HEK293 (cell line): ENCODE measurements around the gene MGAT5B.

Experiments
- CTCF ChIA-PET: fragments of 350-600 bp; formaldehyde crosslinking; extraction: SDS; loops from one replicate; lab custom pipeline; 2021; ENCODE audit warnings: antibody characterized with exemption; lab: Yijun Ruan, JAX
- POLR2A ChIA-PET: fragments of 300-600 bp; formaldehyde crosslinking; extraction: SDS; loops from one replicate; lab custom pipeline; 2020; ENCODE audit warnings: antibody characterized with exemption, inconsistent platforms; lab: Yijun Ruan, JAX
- H3K27ac ChIP-seq: fragments of 200-500 bp; sonication (Bioruptor generic); 2 replicates; pipeline ENCODE4 v1.5.1; 2014; ENCODE audit warnings: low read depth, low read length, control low read depth, inconsistent platforms; ENCODE audit errors: extremely low read depth
- H3K36me3 ChIP-seq, 2 experiments: fragments of 200-500 bp in 1 of 2; sonication (Bioruptor generic) in 1 of 2; 1 replicate in 1 of 2; 2 replicates in 1 of 2; pipeline ENCODE4 v1.5.1; 2014 to 2017; ENCODE audit warnings: inconsistent platforms in 2 of 2, low read length in 2 of 2; ENCODE audit not compliant: control insufficient read depth in 2 of 2, insufficient read depth in 1 of 2
- H3K4me1 ChIP-seq: fragments of 200-500 bp; sonication (Bioruptor generic); 2 replicates; pipeline ENCODE4 v1.5.1; 2014; ENCODE audit warnings: mild to moderate bottlenecking, low read length, inconsistent platforms; ENCODE audit not compliant: control insufficient read depth, insufficient read depth
- H3K4me3 ChIP-seq: 2 replicates; pipeline ENCODE4 v1.5.1; 2011; ENCODE audit warnings: low read depth, mild to moderate bottlenecking, control low read depth, low read length, moderate library complexity
- H3K9me3 ChIP-seq: fragments of 200-500 bp; sonication (Bioruptor generic); 2 replicates; pipeline ENCODE4 v1.5.1; 2014; ENCODE audit warnings: low read depth, low read length, inconsistent platforms; ENCODE audit not compliant: control insufficient read depth, insufficient read depth
- BCL6B ChIP-seq: fragments of 450-650 bp; formaldehyde crosslinking; IDR thresholded peaks from 2 replicates; pipeline ENCODE4 v1.5.1; 2017; ENCODE audit warnings: missing biosample characterization, missing genetic modification characterization
- GLI2 ChIP-seq: fragments of 450-650 bp; formaldehyde crosslinking; IDR thresholded peaks from 2 replicates; pipeline ENCODE4; 2017; ENCODE audit warnings: missing biosample characterization, missing genetic modification characterization, low read depth, borderline replicate concordance
- GLIS2 ChIP-seq: fragments of 450-650 bp; formaldehyde crosslinking; IDR thresholded peaks from 2 replicates; pipeline ENCODE4 v1.5.1; 2016; ENCODE audit warnings: missing biosample characterization, missing genetic modification characterization
- KLF10 ChIP-seq: fragments of 450-650 bp; IDR thresholded peaks from 2 replicates; pipeline ENCODE4 v1.5.1; 2018; ENCODE audit warnings: missing biosample characterization, mild to moderate bottlenecking, missing genetic modification characterization
- KLF8 ChIP-seq: fragments of 450-650 bp; formaldehyde crosslinking; IDR thresholded peaks from 2 replicates; pipeline ENCODE4 v1.5.1; 2016; ENCODE audit warnings: missing biosample characterization, missing genetic modification characterization
- MEIS1 ChIP-seq: sonication (generic); formaldehyde crosslinking; IDR thresholded peaks from 2 replicates; pipeline ENCODE4 v1.8.1; 2022; ENCODE audit warnings: missing genetic modification reagents, mild to moderate bottlenecking, borderline replicate concordance
- SCRT1 ChIP-seq: fragments of 450-650 bp; formaldehyde crosslinking; IDR thresholded peaks from 2 replicates; pipeline ENCODE4 v1.5.1; 2016; ENCODE audit warnings: missing biosample characterization, missing genetic modification characterization, borderline replicate concordance
- SETDB1 ChIP-seq: IDR thresholded peaks from one replicate; pipeline ENCODE4 v1.6.1; 2017; ENCODE audit warnings: mild to moderate bottlenecking, low read length, moderate library complexity, mixed read lengths; ENCODE audit not compliant: insufficient read length
- TCF7L2 ChIP-seq: IDR thresholded peaks from 2 replicates; pipeline ENCODE4 v1.6.1; 2011; ENCODE audit warnings: low read depth, mild to moderate bottlenecking, inconsistent platforms, low read length, moderate library complexity, borderline replicate concordance
- TSHZ1 ChIP-seq: fragments of 450-650 bp; formaldehyde crosslinking; IDR thresholded peaks from 2 replicates; pipeline ENCODE4 v1.5.1; 2016; ENCODE audit warnings: missing biosample characterization, missing genetic modification characterization, borderline replicate concordance
- ZBTB48 ChIP-seq: fragments of 450-650 bp; formaldehyde crosslinking; IDR thresholded peaks from 2 replicates; pipeline ENCODE4 v1.5.1; 2016; ENCODE audit warnings: missing biosample characterization, missing genetic modification characterization
- ZFP69B ChIP-seq: fragments of 450-650 bp; formaldehyde crosslinking; IDR thresholded peaks from 2 replicates; pipeline ENCODE4 v1.5.1; 2016; ENCODE audit warnings: missing biosample characterization, missing genetic modification characterization
- ZNF132 ChIP-seq: fragments of 450-650 bp; formaldehyde crosslinking; IDR thresholded peaks from 2 replicates; pipeline ENCODE4 v1.5.1; 2017; ENCODE audit warnings: missing biosample characterization, missing genetic modification characterization, borderline replicate concordance
- ZNF138 ChIP-seq: fragments of 450-650 bp; formaldehyde crosslinking; IDR thresholded peaks from 2 replicates; pipeline ENCODE4 v1.5.1; 2016; ENCODE audit warnings: missing biosample characterization, missing genetic modification characterization, borderline replicate concordance
- ZNF175 ChIP-seq: fragments of 450-650 bp; formaldehyde crosslinking; IDR thresholded peaks from 2 replicates; pipeline ENCODE4 v1.5.1; 2016; ENCODE audit warnings: missing biosample characterization, missing genetic modification characterization
- ZNF248 ChIP-seq: fragments of 450-650 bp; formaldehyde crosslinking; IDR thresholded peaks from 2 replicates; pipeline ENCODE4 v1.5.1; 2017; ENCODE audit warnings: missing biosample characterization, missing genetic modification characterization
- ZNF280C ChIP-seq: fragments of 450-650 bp; formaldehyde crosslinking; IDR thresholded peaks from 2 replicates; pipeline ENCODE4 v1.5.1; 2016; ENCODE audit warnings: missing biosample characterization, missing genetic modification characterization
- ZNF335 ChIP-seq: fragments of 450-650 bp; formaldehyde crosslinking; conservative IDR thresholded peaks from 2 replicates; pipeline ENCODE4 v1.5.1; 2016; ENCODE audit warnings: missing biosample characterization, missing genetic modification characterization
- ZNF366 ChIP-seq: fragments of 450-650 bp; formaldehyde crosslinking; conservative IDR thresholded peaks from 2 replicates; pipeline ENCODE4 v1.5.1; 2016; ENCODE audit warnings: missing biosample characterization, missing genetic modification characterization
- ZNF391 ChIP-seq: fragments of 450-650 bp; formaldehyde crosslinking; IDR thresholded peaks from 2 replicates; pipeline ENCODE4 v1.5.1; 2016; ENCODE audit warnings: low read depth, missing biosample characterization, missing genetic modification characterization, borderline replicate concordance
- ZNF530 ChIP-seq: fragments of 450-650 bp; formaldehyde crosslinking; IDR thresholded peaks from 2 replicates; pipeline ENCODE4 v1.5.1; 2016; ENCODE audit warnings: low read depth, missing biosample characterization, missing genetic modification characterization
- ZNF555 ChIP-seq: fragments of 450-650 bp; formaldehyde crosslinking; conservative IDR thresholded peaks from 2 replicates; pipeline ENCODE4 v1.5.1; 2017; ENCODE audit warnings: missing biosample characterization, mild to moderate bottlenecking, missing genetic modification characterization, inconsistent platforms
- ZNF580 ChIP-seq: fragments of 450-650 bp; formaldehyde crosslinking; IDR thresholded peaks from 2 replicates; pipeline ENCODE4 v1.5.1; 2016; ENCODE audit warnings: missing biosample characterization, missing genetic modification characterization
- ZNF585B ChIP-seq: fragments of 450-650 bp; formaldehyde crosslinking; IDR thresholded peaks from 2 replicates; pipeline ENCODE4 v1.5.1; 2016; ENCODE audit warnings: missing biosample characterization, missing genetic modification characterization
- ZNF704 ChIP-seq: fragments of 450-650 bp; formaldehyde crosslinking; IDR thresholded peaks from 2 replicates; pipeline ENCODE4 v1.5.1; 2016; ENCODE audit warnings: missing biosample characterization, missing genetic modification characterization
- ZNF843 ChIP-seq: fragments of 450-650 bp; formaldehyde crosslinking; IDR thresholded peaks from 2 replicates; pipeline ENCODE4 v1.5.1; 2016; ENCODE audit warnings: missing biosample characterization, missing genetic modification characterization

Gene MGAT5B

GRCh38 chr17:76830987-76831715 lies 37.1 kb upstream of the MGAT5B start:
- no peak for TF ChIP-seq ZNF248 (tag by site-specific recombination)
- TF ChIP-seq ZNF580 (tag by site-specific recombination): no peak
- TF ChIP-seq KLF10 (tag by site-specific recombination): no peak
- TF ChIP-seq BCL6B (tag by site-specific recombination): no peak
- TF ChIP-seq SETDB1: no peak
- TF ChIP-seq ZBTB48 (tag by site-specific recombination): no peak
- TF ChIP-seq ZNF132: no peak
- no peak for TF ChIP-seq ZNF175 (tag by site-specific recombination)
- TF ChIP-seq ZNF843: no peak
- TF ChIP-seq ZNF335 (tag by site-specific recombination): no peak
- no peak for TF ChIP-seq MEIS1 (CRISPR knock-in tag)
- no peak for TF ChIP-seq ZNF704 (tag by site-specific recombination)
- TF ChIP-seq SCRT1: no peak
- Histone ChIP-seq H3K9me3 (no peaks in the 10 kb centered on the region), H3K27ac (no peak overlapping the region), H3K4me1 (no peaks in the 10 kb centered on the region), H3K36me3 (no peaks in the 10 kb centered on the region), H3K4me3 (no peak overlapping the region)
- POLR2A ChIA-PET: no interaction called here
- CTCF ChIA-PET: interaction anchor here (0.6 kb wide), 1 partner anchor 276 kb away, joined by 3 read pairs; no protein-coding TSS in a partner anchor

- TF ChIP-seq GLI2 (tag by site-specific recombination) (no peak), ZNF555 (tag by site-specific recombination) (no peak), TCF7L2 (no peak), KLF8 (no peak), GLIS2 (tag by site-specific recombination) (no peak), ZFP69B (tag by site-specific recombination) (no peak), ZNF585B (tag by site-specific recombination) (no peak), ZNF280C (tag by site-specific recombination) (no peak), ZNF530 (no peak), SETDB1 (no peak), ZNF366 (no peak), TSHZ1 (tag by site-specific recombination) (no peak), ZNF138 (tag by site-specific recombination) (no peak), ZNF391 (no peak)
- no peaks in the 10 kb centered on the region for H3K36me3 ChIP-seq
- no peaks in the 10 kb centered on the region for H3K9me3 ChIP-seq
- POLR2A ChIA-PET: interaction anchor here (0.6 kb wide), 2 partner anchors 32 to 268 kb away, joined by 3 to 5 read pairs; no protein-coding TSS in a partner anchor
- no peak overlapping the region for H3K4me3 ChIP-seq
- no peak overlapping the region for H3K27ac ChIP-seq
- no peaks in the 10 kb centered on the region for H3K4me1 ChIP-seq
- CTCF ChIA-PET: no interaction called here
These were observed 35.1 kb upstream of the MGAT5B start for GRCh38 chr17:76833034-76833644.
